Stimulated activated naive CD4-positive, alpha-beta T cell (primary cell): ENCODE results near the gene GPRIN3.
"Not testable (repeated sequence)": the region's sequence is repeated elsewhere in the genome, so short reads cannot be mapped to it uniquely, and the experiment has no call there.

ENCODE experiments used
- DNase-seq, 6 experiments: peaks; one replicate each; lab custom pipeline; 2025; lab: John Stamatoyannopoulos, UW

Gene GPRIN3

DNA sequence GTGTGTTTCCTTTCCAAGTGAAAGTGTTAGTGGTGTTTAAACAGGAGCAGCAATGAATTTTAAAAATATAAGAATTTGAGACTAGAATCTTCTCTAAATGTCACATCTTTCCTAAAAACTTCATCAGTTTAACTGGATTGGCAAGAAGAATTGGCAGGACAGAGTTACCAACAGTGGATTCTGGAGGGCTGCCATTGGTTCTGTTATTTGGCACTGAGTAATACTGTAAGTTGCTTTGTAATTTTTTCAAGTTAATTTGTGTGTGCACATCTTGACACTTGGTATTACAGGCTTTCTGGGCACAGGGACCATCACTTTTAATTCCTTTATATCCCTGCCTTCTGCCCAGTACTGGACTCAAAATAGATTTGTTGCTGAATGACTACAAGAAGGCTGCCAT lies 4.5 kb upstream of the GPRIN3 start:
- no peak for DNase-seq

DNA sequence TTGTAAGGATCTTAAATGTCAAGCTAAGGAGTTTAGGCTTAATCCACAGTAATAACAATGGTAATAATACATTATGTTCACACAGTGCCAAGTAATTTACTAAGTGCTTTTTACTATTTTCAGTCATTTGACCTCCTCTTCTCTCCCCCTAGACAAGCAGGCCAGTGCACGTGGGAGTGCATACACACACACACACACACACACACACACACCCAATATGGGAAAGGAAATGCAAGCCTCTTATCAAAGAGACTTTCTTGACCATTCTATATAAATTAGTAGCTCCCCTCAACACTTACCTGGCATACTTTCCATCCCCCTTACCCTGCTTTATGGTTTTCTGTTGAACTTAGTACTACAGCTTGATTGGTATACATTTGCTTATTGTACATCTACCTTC lies 3.8 kb upstream of the GPRIN3 start:
- DNase-seq, result no peak

DNA sequence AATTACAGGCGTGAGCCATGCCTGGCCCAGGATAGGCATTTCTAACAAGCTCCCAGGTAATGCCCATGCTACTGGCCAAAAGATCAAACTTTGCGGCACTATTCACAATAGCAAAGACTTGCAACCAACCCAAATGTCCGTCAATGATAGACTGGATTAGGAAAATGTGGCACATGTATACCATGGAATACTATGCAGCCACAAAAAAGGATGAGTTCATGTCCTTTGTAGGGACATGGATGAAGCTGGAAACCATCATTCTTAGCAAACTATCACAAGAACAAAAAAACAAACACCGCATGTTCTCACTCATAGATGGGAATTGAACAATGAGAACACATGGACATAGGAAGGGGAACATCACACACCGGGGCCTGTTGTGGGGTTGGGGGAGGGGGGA lies 1.6 kb upstream of the GPRIN3 start:
- DNase-seq, result not testable (repeated sequence)

DNA sequence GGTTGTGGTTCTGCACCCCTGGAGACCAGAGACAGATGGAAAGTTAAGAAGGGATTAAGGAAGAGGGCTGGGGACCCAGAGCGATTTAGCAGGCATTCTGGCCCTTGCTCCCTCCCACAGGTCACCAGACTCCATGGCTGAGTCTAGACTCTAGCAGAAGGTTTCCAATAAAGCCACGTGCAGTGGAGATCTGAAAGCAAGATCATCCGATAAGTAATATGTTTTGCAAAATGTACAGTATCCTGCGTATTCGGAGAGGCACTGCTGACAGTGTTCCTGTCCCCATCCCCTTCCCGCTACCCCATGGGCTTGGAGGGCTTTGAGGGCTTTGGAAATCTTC lies 531 bp upstream of the GPRIN3 start:
- peak in 2 of 6 experiments; percentile 25 to 42 for DNase-seq

DNA sequence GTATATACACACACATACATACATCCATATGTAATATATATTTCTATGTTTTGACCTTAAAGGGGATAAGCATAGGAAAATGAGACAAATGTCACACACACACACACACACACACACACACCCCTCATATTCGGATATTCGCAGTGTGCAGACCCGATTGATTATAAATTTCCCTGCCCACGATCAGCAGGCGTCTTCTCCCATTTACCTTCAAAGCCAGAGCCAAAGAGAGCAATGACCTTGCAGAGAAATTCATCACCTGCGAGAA lies 488 bp downstream of the GPRIN3 start:
- no peak for DNase-seq

DNA sequence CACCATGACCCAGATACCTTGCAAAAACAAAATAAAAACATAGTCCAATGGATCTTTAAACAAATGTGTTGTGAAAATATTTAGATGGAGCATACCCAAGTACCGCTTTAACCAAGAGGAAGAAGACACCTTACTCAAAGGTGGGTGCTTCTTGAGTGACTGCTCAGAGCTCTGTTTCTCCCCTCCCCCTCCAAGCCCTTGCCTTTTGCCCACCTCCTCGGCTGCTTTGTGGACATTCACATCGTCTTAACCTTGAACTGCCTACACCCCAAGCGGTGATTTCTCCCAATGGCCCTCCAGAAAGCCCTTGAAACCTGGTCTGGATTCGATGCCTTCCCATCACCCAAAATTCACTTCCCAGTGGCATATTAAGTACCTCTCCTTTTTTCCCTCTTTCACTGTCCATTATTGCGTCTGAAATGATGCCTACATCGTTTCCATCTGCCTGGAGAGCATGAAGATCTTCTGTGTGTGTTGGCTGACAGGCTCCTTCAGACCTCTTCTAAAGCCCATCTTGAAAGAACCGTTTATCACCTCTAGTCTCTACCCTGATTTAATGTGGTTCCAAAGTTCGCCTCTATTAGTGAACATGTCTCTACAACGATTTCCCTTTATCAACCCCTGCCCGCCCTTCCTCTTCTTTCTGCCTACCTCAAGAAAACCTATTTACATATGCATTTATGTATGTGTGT lies 968 bp downstream of the GPRIN3 start:
- peak in 3 of 6 experiments; percentile 16 to 51 (median 33) for DNase-seq

DNA sequence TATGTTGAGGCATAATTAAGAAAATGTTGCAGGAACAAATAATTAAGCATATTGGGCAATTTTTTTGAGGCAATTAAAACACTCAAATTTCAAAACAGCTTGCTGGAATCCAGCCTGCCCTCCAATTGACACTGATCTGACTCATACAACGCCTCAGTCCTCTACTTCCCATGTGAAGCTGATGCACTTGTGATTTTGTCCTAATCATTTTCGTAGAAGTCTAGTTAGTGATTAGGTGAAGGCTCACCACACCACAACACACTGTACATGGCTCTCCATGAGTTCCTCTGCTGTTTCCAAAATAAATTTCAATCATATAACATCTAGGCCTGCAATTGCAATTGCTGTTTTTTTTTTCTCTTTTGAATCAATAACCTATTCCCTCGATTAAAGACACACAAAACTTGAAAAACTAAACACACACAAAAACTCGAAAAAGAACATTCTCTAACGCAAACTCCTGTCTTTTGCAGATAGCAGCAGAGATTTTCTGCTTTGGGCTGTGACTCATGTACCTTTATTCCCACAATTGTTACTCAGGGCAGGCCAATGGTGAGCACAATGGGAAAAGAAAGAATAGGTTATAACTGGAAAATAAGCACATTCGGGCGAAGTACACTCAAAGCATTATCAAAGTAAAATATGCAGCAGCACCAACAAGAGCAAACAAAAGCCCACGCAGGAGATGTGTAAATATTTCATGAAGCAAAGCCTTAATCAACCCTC lies 1.7 kb downstream of the GPRIN3 start:
- no peak for DNase-seq

DNA sequence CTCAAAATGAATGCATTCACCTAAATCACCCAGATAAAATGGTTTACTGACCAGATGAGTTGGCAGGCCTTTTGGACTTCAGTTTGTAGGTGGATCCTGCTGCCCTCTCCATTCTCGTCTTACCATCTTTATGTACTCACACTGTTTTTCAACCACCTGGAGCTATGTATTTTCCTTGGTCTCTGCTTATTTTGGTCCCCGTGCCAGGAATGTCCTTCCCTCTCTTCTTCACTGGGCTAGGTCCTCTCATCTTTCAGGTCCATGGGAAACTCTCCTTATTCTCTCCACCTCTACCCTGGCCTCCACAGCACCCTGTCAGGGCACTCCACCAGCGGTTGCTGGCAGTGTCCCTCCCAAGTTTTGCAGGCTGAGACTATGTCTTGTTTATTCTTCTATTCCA lies 2.6 kb downstream of the GPRIN3 start:
- DNase-seq, result no peak

DNA sequence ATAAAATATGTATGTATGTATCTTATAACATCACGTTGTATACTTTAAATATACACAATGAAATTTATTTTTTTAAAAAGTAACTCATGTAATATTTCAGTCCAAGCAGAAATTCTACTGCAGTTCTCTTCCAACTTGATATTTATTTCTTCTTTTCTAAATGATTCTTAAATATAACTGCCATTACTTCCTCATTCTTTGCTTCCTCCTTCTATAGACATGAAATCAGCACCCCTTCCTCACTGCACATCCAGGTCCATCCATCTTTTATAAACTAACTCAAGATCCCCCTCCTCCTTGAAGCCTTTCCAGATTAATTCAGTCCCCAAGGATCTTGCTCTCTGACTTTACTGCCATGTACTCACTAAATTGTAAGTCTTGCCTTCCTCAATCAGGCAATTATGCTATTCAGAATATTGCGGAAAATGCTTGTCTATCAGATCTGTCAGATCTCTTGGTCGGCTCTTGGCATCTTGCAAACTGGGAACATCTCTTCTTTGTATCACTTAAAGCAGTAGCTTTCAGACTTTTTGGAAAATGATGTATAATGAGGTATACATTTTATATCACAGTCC lies 3.7 kb downstream of the GPRIN3 start:
- DNase-seq, result no peak

DNA sequence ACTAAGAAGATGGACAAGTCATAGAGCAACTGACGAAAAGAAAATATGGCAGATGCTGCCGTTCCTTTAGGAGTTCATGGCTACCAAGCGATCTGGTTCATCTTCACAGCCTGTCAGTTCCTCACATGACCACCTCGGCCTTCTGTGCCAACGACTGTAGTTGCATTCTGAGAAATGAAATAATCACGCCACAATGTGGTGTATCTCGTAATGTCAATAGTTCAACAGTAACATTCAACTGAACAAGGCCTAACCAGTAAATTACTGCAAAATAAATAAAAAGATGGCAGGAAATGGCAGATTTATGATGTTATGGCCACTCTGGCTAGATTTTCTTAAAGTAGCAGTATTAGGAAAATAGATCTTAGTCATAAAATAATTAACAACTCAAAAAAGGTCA lies 4.4 kb downstream of the GPRIN3 start:
- DNase-seq, result peak in 1 of 6 experiments; percentile 15

DNA sequence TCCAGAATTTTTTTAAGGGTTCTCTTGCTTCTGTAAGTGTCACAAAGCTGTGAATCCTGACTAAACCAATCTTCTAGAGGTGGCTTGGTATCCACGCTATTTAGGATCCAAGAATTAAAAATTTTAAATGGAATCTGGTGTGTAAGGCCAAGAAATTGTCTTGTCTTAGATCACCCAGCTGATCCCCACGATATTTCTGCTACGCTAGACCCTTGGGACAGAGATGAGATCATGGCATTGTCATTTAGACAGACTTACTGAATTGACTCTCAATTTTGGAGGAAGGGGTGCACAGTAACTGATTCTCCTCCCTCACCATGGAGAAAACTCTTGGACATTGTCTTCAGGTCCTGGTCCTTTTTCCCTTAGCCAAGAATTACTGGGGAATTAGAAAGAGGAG lies 5.7 kb downstream of the GPRIN3 start:
- DNase-seq, result no peak

DNA sequence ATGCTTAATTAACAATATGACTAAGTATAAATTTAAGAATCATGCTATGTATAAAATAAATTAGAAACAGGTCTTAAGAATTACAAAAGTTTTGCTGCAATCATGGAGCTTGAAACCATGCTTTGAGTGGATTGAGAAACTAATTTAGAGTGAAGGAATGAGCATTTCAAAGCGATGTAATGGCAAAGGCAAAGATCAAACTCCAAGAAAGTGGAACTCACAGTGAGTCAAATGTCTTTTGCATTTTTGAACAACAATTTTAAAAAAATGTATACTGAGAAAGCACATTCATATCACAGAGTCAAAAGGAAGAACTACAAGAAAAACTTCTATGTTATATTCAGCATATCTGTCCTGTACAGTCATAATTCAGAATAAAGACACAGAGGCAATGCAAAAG lies 6.6 kb downstream of the GPRIN3 start:
- no peak for DNase-seq

DNA sequence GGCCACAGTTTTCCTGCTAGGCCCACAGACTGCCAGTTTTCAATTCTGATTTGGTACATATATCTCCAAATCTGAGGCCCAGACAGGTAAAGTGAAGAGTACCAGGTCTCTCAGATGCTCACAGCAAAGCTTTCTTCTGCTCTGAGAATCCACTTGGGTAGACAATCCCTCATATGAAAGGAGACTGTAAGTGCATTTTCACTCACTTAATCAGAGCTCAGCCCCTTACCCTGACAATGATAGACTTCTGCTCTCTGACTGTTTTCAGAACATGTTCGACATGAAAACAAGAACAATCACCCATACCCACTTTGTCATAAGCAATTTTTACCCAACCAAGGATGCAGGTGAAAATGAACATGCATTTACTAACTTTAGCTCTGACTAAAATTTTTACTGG lies 7.1 kb downstream of the GPRIN3 start:
- DNase-seq, result peak in 1 of 6 experiments; percentile 7

DNA sequence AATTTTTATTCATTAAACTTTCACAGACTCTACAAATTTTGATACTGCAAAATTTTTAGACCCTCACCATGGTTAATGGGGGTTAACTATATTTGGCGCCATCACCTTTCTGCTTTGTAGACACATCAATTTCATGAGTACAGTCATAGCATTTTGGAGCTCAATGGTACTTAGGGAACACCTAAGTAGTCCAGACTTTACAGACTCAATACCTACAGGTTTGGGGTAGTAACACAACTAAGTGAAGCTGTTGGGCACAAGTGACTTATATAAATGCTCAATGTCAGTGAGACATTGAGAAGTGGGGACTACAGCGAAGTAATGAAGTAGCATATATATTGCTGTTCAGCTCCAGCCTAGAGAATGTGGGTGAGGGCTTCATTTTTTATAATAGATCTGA lies 7.5 kb downstream of the GPRIN3 start:
- DNase-seq, result no peak

DNA sequence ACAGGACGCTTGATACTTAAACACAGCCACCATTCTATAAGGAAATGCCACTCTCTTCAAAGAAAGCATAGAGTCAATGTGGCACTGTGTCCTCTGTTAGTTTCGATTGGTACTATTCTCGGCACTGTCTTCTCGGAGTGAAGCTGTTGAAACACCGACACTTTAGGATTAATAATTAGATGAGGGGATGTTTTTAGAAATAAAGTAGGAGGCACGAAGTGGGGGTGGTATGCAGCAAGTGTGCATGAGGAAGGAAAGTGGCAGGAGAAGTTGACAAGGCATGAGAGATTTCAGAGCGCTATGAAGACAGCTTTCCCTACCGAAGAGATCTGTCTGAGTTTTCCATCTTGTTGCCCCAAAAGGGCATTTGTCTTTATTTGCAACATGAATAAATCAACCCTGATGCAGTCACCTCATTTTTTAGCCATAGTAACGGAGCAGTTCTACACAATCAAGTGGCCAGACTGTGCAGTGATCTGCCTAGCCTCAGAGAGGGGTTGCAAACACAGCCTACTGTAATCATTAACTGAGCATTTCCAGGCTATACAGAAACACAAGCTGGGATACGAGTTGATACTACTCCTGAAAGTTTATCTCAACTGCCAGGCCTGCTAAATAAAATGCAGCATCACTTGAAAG lies 8.3 kb downstream of the GPRIN3 start:
- DNase-seq, result peak in 3 of 6 experiments; percentile 50 to 72 (median 65)

DNA sequence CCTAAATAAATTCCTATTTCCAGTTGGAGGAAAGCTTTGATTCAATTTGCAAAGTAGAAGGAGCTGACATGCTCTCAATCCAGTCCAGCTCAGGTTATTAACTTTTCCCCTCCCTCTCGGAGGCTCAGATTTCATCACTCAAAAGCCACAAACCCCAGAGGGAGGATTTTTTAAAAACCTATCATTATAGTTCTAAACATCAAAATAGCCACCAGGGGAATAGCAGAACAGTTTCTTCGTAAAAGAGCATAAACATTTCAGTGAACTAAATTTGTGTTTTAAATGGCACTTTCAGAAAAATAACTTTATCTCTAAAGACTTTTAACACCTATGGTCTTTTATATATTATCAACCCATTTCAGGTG lies 8.8 kb downstream of the GPRIN3 start:
- peak in 3 of 6 experiments; percentile 50 to 72 (median 65) for DNase-seq

DNA sequence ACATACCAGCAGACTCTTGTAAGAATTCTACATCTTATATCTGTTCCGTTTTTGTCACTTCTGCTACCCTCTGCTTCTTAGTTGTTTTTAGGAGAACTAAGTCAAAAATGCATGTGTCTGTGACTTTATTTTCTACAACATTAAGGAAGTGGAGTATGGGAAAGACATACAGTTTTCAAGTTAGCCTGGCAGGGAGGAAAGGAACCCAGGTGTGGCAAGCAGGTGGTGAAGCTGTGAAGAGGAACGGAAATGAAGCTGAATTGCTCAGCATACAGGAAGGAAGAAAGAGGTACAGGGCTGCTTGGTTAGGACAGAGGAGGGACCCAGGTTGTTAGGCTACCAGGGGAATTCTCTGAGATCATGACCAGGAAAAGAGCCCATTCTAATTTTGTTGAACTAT lies 9.4 kb downstream of the GPRIN3 start:
- peak in 5 of 6 experiments; percentile 2 to 49 (median 37) for DNase-seq

DNA sequence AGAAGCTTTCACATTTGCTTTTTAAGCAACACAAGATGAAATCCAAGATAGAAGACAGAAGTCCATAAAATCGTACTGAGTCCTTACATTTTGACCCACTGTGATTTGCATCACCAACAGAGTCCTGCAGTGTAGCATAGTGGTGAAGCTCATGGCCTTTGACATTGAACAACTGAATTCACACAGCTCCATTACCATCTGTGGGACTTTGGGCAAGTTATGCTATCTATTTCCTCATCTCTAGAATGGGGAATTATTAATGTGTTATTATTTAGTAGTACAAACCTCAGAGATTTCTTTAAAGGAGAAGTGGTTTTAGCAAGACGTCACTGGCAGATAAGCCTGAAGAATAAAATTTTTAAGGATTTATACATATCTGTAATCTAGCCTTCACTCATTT lies 10.7 kb downstream of the GPRIN3 start:
- no peak for DNase-seq

DNA sequence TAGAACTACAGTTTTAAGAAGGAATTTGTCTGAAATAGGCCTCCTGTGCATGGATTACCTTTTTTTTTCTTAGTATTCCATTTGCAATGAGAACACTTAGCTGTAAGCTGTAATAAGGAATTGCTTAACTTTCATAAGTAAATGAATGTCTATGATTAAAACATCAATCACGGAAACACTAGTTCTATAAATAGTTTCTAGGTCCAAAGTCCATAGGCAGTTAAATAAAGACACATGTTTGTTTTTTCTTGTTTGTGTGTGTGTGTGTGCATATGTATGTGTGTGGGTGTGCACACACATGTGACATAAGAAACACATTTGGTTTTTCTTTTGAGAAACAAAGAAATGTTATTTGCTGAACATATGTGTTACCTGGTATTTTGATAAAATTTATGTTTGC lies 11.2 kb downstream of the GPRIN3 start:
- DNase-seq, result no peak

DNA sequence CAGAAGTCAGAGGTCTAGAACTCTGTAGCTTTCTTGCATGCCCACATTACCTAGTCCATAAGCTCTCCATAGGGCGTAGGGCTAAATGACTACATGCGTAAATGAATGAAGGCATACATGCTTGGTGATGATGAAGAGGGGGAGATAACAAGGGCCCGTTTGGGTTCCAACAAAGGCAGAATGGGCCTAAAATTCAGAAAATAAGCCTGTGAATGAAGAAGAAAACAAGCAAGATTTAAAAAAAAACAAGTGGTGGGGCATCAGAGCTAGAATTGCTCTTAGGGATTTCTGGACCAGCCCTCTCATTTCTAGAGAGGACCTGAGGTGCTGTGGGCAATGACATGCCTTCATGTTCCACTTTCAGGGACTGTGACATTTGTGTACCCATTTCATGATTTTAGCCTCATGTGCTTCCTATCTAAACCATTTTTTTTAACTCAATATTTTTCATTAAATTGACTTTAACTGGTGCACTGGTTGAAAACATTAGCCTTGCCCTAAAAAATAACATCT lies 12.1 kb downstream of the GPRIN3 start:
- no peak for DNase-seq

DNA sequence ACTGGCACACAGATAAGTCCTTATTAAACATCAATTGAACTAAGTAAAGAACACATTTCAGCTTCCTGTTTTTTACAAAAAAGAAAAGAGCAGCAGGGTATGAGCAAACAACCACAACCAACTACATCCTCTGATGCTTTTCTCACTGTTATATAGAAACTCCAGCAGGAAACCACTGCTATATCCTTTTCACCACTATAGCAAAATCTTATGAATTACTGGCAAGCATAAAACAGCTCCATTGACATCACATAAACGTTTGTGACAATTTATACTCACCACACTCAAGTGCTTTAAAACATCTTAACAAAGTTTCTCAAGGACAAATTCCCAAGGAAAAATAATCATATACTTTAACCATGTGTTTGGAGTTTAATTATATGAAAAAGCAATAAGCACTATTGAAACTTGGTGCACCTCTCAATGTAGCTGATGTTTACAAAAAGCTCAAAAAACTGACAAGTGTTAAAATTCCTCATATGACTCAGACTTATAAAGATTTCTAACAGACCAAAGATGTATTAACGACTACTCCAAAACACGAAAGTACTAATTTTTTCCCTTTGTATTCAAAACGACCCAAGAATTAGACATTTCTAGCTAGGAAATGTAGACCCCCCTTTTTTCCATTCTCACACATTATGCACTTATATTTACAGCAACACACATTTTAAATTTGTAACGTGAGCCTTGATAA lies 12.9 kb downstream of the GPRIN3 start:
- peak in 4 of 6 experiments; percentile 4 to 82 (median 80) for DNase-seq

DNA sequence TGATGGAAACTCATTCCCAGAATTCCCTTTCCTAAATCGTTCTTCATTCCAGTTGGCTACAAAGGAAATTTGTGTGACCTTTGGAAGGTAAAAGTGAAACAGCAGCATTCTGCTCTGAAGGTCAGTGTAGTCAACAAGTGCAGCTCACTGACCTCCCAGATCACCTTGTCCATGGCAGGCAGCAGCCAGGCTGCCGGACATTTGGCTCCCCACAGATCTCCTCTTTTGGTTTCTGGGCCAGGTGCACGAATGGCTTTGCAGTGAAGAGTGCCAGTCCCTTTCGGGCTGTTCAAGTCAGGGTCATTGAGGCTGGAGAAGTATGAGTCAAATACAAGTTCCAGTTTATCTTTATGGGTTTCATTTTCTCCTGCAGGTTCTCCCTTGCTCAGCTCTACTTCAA lies 14.3 kb downstream of the GPRIN3 start:
- no peak for DNase-seq
